Measurements from ENCODE around the gene SERTAD2.

SERTAD2 gene

DNA sequence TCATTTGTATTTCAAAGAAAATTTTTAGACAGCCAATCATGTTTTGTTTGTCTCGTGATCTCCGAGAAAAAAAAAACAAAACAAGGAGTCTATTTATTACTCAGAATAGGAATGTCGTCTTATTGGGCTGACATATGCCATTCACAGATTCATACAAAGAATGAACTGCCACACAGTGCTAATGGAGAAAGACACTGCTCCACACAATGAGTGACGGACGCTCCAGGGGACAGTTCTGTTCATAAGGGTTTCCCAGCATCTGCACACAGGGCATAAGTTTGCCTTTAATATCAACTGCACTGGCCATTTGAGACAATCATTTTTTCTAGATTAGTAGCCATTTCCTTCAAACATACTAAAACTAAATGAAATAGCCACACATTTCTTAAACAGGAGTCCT lies 3.4 kb downstream of the SERTAD2 start:
- no peak overlapping the region for H3K4me3 ChIP-seq (ENCODE audit: low read depth, low read length)
- DNase-seq (ENCODE audit: low read depth) = no peak
- TF ChIP-seq MAX (IDR thresholded peaks at IDR 0.05; ENCODE audit: low read depth, low read length) (no peak), MYC (IDR thresholded peaks at IDR 0.05; ENCODE audit: low read depth, low read length) (no peak), CTCF (IDR thresholded peaks at IDR 0.05; ENCODE audit: low read depth, low read length) (no peak), POLR2A (IDR thresholded peaks at IDR 0.05; ENCODE audit: extremely low read depth, insufficient read length) (no peak)

GRCh38 chr2:64649626-64650025 lies 4.1 kb downstream of the SERTAD2 start:
- no peak overlapping the region for H3K4me3 ChIP-seq (ENCODE audit: low read depth, low read length)
- TF ChIP-seq CTCF (IDR thresholded peaks at IDR 0.05; ENCODE audit: low read depth, low read length) (no peak), MAX (IDR thresholded peaks at IDR 0.05; ENCODE audit: low read depth, low read length) (no peak), POLR2A (IDR thresholded peaks at IDR 0.05; ENCODE audit: extremely low read depth, insufficient read length) (no peak), MYC (IDR thresholded peaks at IDR 0.05; ENCODE audit: low read depth, low read length) (no peak)
- DNase-seq (ENCODE audit: low read depth) = no peak

DNA sequence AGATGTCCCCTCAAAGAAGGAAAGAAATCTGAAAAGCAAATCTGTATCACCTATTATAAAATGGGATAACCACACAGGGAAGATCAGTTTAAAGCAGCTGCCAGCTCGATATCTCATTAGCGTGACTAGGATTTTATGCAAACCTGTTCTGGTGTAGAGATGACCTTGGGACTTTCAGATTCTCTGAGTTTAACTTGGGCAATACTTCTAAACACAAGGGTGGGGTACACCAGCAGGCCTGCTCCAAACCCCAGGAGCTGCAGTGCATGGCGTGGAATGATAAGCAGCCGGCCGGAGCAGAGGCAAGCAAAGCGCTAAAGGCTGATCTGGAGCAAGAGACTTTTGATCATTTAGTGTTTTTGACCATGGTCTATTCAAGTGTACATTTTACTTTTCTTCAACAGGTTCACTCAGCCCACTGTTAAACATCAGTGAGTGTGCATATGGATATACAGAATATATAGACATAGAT lies 4.7 kb downstream of the SERTAD2 start:
- no peak for DNase-seq (ENCODE audit: low read depth)
- no peak overlapping the region for H3K4me3 ChIP-seq (ENCODE audit: low read depth, low read length)
- TF ChIP-seq MAX (IDR thresholded peaks at IDR 0.05; ENCODE audit: low read depth, low read length) (no peak), MYC (IDR thresholded peaks at IDR 0.05; ENCODE audit: low read depth, low read length) (no peak), CTCF (IDR thresholded peaks at IDR 0.05; ENCODE audit: low read depth, low read length) (no peak), POLR2A (IDR thresholded peaks at IDR 0.05; ENCODE audit: extremely low read depth, insufficient read length) (no peak)

- DNase-seq (ENCODE audit: low read depth) = peak; percentile 89
- peak overlapping the region; percentile 81 for H3K4me3 ChIP-seq (ENCODE audit: low read depth, low read length)
- TF ChIP-seq POLR2A (IDR thresholded peaks at IDR 0.05; ENCODE audit: extremely low read depth, insufficient read length) (no peak), MYC (IDR thresholded peaks at IDR 0.05; ENCODE audit: low read depth, low read length) (0 out of 2 replicates have a peak, but pooled peaks have one; percentile 22), CTCF (IDR thresholded peaks at IDR 0.05; ENCODE audit: low read depth, low read length) (peak; percentile 88), MAX (IDR thresholded peaks at IDR 0.05; ENCODE audit: low read depth, low read length) (peak; percentile 69)
These were observed 7.5 kb downstream of the SERTAD2 start for GRCh38 chr2:64646007-64646880.

DNA sequence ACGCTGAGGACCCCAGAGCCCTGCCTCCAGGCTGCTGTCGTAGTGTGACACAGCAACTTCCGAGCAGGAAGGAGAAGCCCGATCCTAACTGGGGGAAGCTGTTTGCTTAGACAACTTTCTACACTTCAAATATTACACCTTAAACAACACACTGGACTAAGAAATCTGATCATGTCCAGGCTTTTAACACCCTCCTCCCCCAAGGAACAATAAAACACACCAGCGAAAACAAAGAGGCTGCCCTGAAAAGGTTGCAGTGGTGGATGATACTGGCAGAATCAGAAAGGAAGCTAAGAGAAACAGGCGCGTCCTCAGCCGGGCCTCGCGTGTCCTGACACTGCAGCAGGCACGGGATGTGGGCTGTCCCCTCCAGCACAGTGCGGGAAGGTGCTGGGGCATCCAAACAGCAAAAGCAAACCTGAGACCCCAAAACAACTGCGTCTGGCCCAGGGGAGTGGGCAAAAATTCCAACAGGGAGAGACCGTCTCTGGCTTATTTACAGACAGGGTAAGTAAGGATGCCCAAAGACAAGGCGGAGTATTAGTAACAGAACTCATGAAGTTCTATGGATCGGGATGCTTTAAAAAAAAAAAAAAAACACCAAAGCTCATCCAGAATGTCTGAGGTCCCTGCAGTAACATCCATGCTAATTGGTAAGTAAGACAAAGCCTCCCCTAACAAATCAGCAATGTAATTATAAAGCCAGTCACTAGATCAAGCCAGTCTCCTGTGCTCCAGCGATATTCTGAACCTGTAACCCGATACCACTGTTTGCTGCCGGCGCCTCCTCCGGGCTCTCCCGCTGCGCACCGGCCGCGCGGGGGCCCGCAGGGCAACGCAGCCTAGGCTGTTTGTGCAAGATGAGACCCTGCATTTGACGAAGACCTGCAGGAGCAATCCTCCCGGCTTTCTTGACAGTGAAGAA lies 9.0 kb downstream of the SERTAD2 start:
- H3K4me3 ChIP-seq (ENCODE audit: low read depth, low read length) = peak overlapping the region; percentile 81
- TF ChIP-seq POLR2A (IDR thresholded peaks at IDR 0.05; ENCODE audit: extremely low read depth, insufficient read length) (peak; percentile 81), MYC (IDR thresholded peaks at IDR 0.05; ENCODE audit: low read depth, low read length) (peak; percentile 85), MAX (IDR thresholded peaks at IDR 0.05; ENCODE audit: low read depth, low read length) (peak; percentile 73), CTCF (IDR thresholded peaks at IDR 0.05; ENCODE audit: low read depth, low read length) (no peak)
- DNase-seq (ENCODE audit: low read depth) = peak; percentile 94
